ENCODE data around the gene NKAPL.

DNA sequence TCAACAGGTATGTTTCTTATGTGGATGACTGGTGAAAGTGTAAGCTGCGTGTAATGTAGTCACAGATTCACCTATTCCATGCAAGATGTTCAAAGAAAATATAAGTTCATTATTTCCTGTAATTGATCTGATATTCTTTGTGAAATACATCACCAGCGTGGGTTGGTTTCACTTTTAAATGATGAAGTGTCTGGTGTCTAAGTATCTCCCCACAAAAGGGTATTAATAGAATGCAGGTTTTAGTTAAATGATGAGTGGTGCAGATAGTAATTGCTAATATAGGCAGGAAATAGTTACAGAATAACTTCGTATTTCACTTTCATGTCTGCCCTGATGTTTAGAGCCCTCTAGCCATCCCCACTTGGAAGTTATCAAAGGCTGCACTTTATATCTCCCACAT is 44.5 kb downstream of the NKAPL start:
- TF ChIP-seq, protein P1, sequence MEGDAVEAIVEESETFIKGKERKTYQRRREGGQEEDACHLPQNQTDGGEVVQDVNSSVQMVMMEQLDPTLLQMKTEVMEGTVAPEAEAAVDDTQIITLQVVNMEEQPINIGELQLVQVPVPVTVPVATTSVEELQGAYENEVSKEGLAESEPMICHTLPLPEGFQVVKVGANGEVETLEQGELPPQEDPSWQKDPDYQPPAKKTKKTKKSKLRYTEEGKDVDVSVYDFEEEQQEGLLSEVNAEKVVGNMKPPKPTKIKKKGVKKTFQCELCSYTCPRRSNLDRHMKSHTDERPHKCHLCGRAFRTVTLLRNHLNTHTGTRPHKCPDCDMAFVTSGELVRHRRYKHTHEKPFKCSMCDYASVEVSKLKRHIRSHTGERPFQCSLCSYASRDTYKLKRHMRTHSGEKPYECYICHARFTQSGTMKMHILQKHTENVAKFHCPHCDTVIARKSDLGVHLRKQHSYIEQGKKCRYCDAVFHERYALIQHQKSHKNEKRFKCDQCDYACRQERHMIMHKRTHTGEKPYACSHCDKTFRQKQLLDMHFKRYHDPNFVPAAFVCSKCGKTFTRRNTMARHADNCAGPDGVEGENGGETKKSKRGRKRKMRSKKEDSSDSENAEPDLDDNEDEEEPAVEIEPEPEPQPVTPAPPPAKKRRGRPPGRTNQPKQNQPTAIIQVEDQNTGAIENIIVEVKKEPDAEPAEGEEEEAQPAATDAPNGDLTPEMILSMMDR (IDR thresholded peaks at IDR 0.05), result no peak
- no peak for TF ChIP-seq POLR2A (IDR thresholded peaks at IDR 0.05)

Measured in suprapubic skin (tissue), 3 donors.